Stimulated activated CD8-positive, alpha-beta memory T cell treated with anti-CD3 and anti-CD28 coated beads, Interleukin-4, amount 100 ng/mL, for 24 hours (primary cell): Measurements from ENCODE around the gene PDE4B.
"Not testable (repeated sequence)": the region's sequence is repeated elsewhere in the genome, so short reads cannot be mapped to it uniquely, and the experiment has no call there.

Experiments
- DNase-seq: peaks from one replicate; pipeline ENCODE4 v3.0.0-alpha.2; 2020; ENCODE audit warnings: low read depth

Gene PDE4B

GRCh38 chr1:65955071-65955470 is 162.4 kb downstream of the PDE4B start:
- DNase-seq: no peak

- no peak for DNase-seq
Observed at GRCh38 chr1:65955503-65955902, 162.8 kb downstream of the PDE4B start.

- no peak for DNase-seq
Observed at GRCh38 chr1:65958561-65959350, 166.1 kb downstream of the PDE4B start.

- no peak for DNase-seq
Observed at GRCh38 chr1:65959896-65960567, 167.3 kb downstream of the PDE4B start.

DNA sequence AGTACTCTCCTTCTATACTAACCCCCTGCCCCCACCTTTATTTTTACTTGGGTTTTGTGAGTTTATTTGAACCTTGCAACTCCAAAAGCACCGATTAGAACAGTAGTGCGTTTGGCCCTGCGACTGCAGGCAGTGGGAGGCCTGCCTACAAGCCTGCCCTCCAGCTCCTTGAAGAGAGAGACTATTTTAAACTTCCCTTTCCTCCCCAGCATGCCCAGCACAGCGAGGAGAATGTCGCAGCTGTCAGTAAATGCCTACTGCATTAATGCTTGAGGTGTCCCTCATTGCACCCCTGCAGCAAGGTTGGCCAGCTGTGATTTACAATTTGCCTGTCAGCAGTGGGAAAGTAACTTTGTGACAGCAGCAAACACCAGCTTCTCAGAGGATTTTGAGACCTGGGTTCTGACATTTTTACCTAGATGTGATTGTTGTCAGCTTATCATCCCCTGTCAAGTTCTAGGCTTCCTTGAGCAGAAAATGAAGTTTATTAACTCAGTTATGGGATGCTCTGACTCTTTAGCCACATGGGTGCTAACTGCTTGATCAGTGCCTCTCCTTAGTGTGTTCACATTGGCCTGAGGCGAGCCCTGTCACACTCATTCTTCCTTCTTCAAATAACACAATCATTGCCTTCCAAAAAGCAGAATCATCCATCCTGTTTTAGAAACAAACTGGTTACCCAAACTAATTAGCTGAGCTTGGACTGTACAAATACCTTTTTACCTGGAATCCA is 170.6 kb downstream of the PDE4B start:
- DNase-seq: no peak

DNA sequence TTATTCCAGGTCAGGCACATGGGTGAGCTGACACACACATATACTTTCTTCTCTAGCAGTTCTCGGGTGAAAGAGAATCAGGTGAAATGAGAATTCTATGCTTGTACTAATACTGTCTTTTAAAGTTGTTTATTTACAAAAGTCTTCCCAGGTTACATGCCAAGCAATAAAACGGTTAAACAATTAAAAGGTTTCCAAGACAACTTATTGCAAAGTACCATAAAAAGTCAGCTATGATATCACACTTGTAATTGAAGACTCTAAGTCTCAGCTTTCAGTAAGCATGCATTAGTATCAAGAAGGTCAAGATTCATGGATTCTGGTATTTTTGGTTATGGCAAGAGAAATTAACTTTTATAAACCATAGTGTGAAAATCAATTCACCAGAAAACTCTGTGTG is 171.4 kb downstream of the PDE4B start:
- DNase-seq: no peak

DNA sequence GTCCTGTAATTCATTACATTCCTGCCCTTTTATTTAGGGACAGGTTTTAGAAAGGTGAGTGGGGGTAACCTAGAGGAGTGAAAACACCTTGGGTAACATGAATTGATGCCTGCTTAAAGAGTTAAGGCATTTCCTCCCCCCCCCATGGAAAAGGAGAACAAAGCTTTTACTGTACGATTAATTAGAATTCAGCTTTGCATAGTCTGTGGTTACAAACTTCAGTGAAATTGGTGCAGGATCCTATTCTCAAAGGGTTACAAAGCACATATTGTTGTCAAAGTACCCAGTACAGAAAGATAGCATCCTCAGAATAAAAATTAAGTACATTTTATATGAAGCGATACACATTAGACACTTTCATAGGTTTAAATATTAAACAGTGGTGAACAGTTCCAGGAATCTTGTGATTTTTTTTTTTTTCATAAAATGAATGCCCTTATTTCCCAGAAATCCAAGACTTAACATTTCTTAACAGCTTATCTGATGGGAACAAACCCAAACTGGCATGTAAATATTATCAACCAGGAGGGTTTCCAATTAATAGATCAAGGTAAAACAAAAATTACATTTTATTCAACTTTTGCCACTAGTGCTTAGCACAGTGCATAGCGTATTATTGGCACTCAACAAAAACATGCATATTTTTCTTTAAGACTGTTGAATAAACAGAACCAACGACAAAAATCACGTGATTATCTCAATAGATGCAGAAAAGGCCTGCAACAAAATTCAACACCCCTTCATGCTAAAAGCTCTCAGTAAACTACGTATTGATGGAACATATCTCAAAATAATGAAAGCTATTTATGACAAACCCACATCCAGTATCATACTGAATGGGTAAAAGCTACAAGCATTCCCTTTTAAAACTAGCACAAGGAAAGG is 172.7 kb downstream of the PDE4B start:
- DNase-seq: no peak

DNA sequence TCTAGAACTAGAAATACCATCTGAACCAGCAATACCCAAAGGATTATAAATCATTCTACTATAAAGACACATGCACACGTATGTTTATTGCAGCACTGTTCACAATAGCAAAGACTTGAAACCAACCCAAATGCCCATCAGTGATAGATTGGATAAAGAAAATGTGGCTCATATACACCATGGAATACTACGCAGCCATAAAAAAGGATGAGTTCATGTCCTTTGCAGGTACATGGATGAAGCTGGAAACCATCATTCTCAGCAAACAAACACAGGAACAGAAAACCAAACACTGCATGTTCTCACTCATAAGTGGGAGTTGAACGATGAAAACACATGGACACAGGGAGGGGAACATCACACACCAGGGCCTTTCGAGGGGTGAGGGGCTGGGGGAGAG is 174.8 kb downstream of the PDE4B start:
- not testable (repeated sequence) for DNase-seq

GRCh38 chr1:65971547-65971946 is 178.9 kb downstream of the PDE4B start:
- DNase-seq: no peak

DNA sequence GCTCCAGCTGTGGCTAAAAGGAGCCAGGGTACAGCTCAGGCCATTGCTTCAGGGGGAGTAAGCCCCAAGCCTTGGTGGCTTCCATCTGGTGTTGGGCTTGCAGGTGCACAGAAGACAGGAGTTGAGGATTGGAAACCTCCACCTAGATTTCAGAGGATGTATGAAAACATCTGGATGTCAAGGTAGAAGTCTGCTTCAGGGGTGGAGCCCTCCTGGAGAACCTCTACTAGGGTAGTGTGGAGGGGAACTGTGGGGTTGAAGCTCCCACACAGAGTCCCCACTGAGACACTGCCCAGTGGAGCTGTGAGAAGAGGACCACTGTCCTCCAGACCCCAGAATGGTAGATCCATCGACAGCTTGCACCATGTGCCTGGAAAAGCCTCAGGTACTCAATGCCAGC is 183.0 kb downstream of the PDE4B start:
- DNase-seq: no peak

DNA sequence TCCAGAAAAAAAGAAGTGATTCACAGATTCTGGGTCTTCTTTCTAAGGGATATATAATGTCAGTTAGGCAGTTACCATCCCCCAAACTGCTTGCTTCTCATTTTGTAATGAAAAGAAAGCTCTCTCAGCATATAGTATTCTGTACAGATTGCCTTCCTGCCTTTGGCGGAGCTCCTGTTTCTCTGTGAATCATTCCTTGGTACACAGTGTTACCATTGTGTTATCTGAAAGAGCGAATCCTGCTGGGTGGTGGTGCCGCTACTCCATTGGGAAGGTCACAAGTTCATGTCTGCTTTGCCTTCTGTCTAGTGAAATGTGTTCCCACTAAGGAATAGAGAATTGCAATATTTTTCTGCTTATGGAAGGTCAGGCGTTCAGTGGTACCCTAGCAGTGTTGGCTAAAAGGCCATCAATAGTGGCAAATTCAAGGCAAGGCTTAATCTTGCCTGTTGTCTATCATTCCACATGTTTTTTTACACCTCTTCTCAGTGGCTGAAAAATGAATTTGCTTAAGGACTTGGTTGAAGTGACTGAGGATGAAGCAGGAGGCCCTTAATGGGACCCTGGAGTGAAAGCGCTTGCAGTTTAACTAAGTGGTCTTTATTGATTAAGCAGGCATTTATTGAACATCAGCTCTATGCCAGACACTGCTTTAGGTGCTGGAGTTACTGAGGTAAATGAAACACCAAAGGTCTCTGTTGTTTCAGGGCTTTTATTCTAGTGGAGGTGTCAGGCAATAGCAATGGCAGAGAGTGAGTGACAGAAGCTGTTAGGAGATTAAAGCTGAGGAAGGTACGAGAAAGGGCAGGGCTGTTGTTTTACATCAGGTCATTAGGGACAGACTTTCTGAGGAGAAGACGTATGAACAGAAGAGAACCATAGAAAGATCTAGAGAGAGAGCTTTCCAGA is 186.7 kb downstream of the PDE4B start:
- DNase-seq: no peak

- DNase-seq: no peak
Observed at GRCh38 chr1:65980237-65980636, 187.5 kb downstream of the PDE4B start.

DNA sequence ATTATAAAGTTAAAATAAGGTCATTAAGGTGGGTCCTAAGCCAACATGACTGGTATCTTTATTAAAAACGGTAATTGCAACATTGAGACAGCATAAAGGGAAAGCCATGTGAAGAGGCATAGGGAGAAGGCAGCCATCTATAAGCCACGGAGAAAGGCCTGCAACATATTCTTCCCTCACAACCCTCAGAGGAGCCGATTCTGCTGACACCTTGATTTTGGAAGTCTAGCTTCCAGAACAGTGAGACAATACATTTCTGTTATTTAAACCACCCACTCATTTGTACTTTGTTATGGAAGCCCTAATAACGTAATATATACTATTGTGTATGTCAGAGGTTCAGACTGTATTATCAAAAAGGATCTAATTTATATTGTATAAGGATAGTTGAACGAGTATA is 190.8 kb downstream of the PDE4B start:
- DNase-seq: no peak

GRCh38 chr1:65985393-65986066 is 192.8 kb downstream of the PDE4B start:
- DNase-seq: no peak

DNA sequence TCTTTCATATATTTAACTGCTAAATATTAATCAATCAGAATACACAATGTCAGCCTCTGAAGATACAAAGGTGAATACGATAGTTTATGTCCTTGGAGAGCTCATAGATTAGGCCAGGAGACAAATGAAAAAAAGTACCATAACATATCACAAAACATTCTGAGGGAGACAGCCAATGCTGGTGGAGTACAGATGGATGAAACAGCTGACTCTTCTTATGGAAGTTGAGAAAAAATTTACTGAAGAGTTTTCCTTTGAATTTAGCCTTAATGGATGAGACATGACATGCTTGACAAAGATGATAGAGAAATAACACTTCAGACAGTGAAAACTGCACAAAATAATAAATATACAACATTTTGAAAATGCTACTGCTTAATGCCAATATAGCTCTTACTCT is 193.5 kb downstream of the PDE4B start:
- DNase-seq: no peak

DNA sequence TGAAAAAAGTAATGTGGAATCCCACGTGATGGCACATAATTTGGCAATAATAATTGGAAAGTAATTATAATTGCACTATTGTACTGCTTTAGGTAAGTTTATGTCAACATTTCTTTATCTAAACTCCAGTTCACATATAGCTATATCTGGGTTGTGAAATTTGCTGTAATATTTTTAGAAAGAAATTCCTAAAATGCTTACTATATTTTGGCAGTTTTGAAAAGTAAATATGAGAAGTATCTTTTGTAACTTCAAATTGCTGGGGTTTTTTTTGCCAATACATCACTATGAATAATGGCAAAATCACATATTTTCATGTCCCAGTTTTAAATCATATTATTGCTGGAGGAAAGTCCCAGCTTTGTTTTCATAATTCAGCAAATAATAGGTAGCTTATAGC is 197.5 kb downstream of the PDE4B start:
- no peak for DNase-seq

DNA sequence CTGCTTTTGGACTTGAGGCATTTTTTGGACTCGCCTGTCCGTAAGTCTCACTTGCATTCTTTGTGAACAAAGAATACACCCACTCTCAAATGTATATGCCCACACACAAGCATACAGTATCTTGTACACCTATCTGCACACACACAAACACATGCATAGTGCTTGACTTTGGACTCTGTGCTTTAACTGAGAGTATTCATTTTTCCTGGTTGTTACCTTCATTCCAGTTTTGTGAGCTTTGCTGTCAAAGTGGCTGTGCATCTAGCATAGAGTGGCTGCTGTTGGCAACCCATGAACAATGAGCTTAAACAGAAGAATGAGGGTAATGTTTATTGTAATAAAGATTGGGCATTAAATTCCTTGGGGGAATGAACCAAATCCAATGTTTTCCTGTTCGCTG is 199.0 kb downstream of the PDE4B start:
- no peak for DNase-seq

GRCh38 chr1:65992165-65992821 is 199.6 kb downstream of the PDE4B start:
- no peak for DNase-seq

DNA sequence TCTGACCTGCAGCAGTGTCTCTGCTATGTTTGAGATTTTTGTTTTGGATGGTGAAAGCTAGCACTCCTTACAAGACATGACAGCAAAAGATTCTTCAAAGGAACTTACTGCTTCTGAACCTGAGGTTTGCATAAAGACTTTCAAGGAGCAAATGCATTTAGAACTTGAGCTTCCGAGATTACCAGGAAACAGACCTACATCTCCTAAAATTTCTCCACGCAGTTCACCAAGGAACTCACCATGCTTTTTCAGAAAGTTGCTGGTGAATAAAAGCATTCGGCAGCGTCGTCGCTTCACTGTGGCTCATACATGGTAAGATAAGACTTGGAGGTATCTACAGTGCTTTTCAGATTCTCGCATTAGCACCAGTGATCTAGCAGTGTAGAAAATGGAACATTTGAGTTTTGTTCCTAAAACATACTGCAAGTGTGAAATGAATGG is 200.2 kb downstream of the PDE4B start:
- no peak for DNase-seq

DNA sequence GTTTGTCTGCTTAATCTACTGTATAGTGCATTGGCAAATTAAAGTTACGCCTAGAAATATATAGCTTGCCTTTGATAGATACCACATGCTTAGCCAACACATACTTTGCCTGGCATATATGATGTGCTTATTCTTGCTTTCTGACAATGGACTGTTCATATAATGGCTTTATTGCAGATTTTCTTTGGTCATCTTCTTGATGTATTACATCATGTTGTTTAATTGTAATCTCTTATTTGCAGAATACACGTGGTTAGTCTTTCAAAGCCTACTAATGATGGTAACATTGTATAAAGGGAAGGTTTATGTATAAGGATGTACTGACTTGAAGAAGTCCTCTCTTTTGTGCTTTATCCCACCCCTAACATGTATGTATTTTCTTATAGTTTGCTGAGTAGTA is 201.5 kb downstream of the PDE4B start:
- DNase-seq: no peak
